Endometrial microvascular endothelial cells (primary cell): ENCODE data around the gene ATXN1L. TPM values are rescaled to one million over a fixed set of nuclear protein-coding genes. Genes with fewer than 3 reads are reported as not detected.
"Not testable (repeated sequence)": the region's sequence is repeated elsewhere in the genome, so short reads cannot be mapped to it uniquely, and the experiment has no call there.

Experiments
- in situ Hi-C: cut with HindIII; loops from 2 replicates; pipeline ENCODE4 v1.10.0; 2017; ENCODE audit warnings: low sequenced_read_pairs, low pct_unique_long_range_greater_than_20kb; ENCODE audit errors: inconsistent ontology term
- total RNA-seq: library from RNA; depleted of rRNA; stranded (reverse); fragments of >200 nt; gene quantifications from one replicate; pipeline ENCODE4 v1.2.3, GENCODE V29; 2015; ENCODE audit errors: inconsistent ontology term

The ATXN1L gene
- total RNA-seq, 1 donor from 2014 or later = 14.0 TPM

DNA sequence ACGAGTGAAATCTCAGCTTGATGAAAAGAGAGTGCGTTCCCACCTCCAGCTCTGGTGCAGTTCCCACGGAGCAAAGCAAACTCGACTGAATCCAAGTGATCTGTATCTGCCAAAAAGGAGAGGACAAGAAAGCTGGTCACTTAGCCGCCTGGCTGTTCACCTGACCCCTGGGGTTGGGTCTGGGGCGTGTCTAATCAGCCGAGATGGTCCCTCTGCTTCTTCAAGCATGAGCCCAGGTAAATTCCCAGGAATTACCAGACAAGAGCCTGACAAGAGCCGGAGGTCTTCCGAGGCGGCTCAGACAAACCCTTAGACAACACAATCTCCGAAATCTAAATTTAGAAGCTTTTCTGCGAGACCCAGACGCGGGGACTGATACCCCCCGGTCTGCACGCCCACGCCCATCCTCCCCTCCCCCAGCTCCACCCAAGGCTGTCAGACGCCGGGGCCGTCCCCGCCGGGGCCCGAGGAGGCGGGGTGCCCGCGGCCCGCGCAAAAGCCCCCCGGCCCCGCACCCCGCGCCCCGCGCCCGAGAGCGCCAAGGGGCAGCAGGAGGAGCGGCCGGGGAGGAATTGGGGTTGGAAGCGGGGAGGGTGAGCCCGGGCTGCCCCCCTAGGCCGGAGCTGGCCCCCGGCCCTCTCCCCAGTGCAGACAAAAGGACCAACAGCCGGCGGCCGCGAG lies 37.5 kb downstream of the ATXN1L start:
- in situ Hi-C loops = no loop called here

DNA sequence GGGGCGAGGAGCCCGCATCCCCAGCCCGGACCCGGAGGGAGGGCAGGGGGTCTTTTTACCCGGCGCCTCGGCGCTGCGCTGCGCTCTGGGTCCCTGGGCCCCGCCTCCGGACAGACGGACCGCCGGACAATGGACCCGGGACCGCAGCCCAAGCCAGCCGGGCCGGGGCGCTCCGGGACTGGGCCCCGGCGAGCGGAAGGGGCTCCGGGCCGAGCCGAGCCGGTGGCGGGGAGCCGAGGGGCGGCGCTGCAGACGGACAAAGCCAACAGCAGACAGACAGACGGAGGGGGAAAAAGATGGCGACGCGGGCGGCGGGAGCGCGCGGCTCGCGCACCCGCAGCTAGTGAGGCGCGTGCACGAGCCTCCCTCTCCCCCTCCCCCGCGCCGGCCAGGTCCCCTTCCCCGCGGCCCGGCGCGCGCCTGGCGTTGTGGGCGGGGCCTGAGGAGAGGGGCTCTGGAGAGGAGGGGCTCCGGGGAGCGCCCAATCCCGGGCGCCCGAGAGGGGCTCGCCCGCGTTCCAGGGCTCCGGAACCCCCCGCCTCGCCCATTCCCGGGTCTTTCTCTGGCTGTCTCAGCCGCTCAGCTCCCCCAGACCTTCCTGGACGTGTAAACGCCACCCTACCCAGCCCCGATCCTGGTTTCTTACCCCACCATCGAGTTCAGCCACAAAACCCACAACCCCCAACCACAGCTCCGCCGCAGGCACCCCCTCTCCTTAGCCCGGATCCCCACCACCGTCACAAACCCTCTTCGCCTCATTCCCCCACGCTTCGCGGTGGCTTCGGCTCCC lies 38.3 kb downstream of the ATXN1L start, which contains the start of gene ZNF821:
TSS of gene ZNF821 (minus strand) at position 334 of the 790 bp plus-strand sequence. CDS start 4,236 bp downstream, outside the sequence.
- in situ Hi-C loops = no loop called here

DNA sequence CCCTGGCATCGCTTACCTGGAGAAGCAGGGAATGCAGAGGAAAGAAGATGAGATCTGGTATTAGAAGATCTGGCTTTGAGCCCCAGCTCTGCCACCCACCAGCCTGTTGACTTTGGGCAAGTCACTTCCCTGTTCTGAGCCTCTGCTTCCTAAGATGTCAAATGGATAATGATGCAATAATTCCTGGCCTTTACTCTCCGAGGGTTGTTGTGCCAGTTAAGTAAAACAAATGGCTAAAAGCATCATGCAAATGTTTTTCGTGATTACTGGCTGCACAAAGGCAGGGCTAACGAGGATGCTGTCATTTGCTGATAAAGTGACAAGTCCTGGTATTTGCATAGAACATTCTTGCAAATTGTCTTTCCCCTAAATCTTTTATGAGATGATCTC lies 39.5 kb downstream of the ATXN1L start:
- in situ Hi-C loops = no loop called here

DNA sequence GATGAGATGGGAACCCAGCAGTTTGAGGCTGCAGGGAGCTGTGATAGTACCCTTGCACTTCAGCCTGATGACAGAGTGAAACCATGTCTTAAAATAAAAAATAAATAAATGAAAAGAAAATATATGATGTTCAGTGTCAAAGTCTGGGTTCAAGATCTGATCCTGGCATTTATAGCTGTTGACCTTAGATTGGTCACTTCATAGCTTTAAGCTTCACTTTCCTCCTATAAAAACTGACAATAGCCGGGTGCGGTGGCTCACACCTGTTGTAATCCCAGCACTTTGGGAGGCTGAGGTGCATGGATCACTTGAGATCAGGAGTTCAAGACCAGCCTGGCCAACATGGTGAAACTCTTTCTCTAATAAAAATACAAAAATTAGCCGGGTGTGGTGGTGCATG lies 43.4 kb downstream of the ATXN1L start:
- in situ Hi-C loops = no loop called here

DNA sequence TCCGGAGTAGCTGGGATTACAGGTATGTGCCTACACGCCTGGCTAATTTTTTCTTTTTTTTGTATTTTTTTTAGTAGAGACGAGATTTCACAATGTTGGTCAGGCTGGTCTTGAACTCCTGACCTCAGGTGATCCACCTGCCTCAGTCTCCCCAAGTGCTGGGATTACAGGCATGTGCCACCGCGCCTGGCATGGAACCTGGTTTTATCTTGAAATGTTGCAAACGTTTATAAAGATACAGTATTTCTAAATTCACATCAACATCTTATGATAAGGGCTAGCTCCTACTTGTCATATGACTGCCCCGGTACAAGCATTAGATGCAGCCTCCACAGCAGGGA lies 48.1 kb downstream of the ATXN1L start:
- in situ Hi-C loops = no loop called here

DNA sequence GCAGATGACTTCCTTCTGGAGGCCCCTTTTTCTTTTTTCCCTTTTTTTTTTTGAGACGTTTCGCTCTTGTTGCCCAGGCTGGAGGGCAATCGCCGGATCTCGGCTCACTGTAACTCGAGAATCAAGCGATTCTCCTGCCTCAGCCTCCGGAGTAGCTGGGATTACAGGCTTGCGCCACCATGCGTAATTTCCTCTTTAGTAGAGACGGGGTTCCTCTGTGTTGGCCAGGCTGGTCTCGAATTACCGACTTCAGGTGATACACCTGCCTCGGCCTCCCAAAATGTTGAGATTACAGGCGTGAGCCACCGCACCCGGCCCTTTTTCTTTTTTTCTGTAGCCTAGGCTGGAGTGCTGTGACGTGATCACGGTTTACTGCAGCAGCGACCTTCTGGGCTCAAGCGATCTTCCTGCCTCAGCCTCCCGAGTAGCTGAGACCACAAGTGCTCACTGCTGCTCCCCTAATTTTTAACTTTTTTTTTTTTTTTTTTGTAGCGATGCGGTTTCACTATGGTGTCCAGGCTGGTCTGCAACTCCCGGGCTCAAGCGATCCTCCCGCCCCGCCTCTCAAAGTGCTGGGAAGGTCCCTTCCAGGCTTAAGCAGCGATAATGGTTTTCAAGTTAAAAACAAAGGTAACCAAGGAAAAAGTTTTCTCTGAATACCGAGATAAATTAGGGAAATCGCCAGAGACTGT lies 48.6 kb downstream of the ATXN1L start:
- in situ Hi-C loops = no loop called here

DNA sequence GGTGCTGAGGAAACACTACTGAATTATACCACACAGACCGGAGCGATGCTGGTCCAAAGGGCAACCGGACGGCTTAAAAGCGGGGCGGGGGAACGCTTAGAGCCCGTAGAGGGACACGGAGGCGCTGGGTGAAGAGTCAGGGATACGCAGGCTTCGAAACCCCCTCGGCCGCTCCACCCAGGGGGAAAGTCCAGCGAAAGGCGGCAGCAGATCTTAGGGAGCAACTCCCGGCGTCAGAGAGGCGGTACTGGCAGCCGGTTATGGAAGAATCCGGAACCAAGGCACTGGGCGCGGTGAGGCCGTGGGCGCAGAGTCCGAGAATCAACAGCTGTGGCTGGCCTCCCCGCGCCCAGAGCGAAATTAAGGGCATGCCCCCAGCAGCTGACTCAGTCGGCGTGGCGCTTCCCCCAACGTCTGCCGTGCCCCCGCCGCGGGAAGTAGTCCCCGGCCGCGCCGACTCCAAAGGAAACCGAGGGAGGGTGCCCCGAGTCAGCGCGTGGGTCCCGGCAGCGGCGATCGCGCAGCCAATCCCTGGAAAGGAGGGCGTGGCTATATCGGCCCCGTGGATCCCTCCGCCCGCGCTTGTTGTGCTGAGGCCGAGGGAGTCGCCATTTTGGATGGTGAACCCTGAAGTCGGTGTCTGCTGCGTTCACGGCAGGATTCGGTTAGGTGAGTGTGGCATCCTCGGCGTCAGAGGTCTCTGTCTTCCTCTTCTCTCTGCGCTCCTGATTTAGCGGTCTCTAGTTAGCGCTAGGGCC lies 49.3 kb downstream of the ATXN1L start, which contains the start of gene IST1:
TSS of gene IST1 (plus strand) at position 611 of the 758 bp plus-strand sequence. CDS start 20,110 bp downstream, outside the sequence.
- in situ Hi-C loops = no loop called here

DNA sequence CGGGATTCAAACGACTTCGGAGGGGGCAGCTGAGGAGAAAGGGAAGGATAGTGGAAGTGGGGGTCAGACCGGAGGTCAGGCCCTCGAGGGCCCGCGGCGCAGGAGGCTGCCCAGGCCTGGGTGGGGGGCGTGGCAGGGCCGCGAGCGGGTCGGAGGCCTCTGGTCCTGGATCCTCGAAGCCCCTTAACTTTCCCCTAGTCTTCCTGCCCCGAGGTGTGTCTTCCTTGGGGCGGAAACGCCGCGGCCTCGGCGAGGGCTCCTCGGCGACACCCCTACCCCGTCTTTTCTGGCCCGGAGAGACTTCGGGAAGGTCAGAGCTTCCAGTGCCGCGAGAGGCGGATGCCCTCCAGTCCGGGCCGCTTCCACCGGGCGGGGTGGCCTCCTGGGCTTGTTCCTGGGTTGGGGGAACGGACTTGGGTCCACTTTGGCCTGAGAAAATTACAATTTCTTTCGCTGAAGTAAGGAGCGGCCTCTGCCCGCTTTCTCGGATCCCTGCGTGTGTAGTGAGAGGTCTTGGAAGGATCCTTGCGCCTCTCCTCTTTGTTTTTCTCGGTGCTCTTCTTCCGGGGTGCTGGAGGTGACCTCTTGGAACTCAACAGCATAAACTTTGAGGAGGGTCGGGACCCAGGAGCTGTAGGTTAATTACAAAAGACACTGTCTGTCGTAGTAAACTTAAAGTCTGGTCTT lies 50.0 kb downstream of the ATXN1L start:
- in situ Hi-C loops = no loop called here

DNA sequence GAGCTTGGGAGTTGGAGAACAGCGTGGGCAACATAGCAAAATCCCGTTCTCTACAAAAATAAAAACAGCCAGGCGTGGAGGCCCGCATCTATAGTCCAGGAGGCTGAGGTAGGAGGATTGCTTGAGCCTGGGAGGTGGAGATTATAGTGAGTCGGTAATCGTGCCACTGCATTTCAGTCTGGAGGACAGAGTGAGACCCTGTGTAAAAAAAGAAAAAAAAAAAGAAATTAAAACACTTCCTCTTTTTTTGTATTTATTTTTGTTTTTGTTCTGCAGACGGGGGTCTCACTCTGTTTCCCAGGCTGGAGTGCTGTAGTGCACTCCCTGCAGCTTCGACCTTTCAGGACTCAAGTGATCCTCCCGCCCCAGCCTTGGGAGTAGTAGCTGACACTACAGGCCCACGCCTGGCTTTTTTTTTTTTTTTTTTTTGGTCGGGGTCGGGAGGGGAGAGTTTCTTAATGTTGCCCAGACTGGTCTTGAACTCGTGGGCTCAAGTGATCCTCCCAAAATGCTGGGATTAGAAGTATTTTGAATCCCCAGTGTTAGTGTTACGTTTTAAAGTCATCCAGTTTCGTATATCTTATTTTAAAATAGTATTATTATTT lies 51.1 kb downstream of the ATXN1L start:
- in situ Hi-C loops = no loop called here

DNA sequence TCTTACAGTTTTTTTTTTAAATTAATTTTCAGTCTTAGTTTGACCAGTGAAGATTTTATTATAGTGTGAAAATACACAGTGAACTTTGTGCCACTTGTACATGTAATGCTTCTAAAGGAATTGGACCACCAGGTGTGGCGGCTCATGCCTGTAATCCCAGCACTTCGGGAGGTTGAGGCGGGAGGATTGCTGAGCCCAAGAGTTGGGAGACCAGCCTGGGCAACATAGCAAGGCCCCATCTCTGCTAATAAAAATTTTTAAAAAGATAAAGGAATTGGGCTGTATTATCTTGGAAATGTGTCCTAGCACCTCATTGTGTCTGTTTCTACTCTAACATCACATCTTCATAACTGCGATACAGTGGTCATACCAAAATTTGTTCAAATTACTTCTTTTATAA lies 53.4 kb downstream of the ATXN1L start:
- in situ Hi-C loops = no loop called here

DNA sequence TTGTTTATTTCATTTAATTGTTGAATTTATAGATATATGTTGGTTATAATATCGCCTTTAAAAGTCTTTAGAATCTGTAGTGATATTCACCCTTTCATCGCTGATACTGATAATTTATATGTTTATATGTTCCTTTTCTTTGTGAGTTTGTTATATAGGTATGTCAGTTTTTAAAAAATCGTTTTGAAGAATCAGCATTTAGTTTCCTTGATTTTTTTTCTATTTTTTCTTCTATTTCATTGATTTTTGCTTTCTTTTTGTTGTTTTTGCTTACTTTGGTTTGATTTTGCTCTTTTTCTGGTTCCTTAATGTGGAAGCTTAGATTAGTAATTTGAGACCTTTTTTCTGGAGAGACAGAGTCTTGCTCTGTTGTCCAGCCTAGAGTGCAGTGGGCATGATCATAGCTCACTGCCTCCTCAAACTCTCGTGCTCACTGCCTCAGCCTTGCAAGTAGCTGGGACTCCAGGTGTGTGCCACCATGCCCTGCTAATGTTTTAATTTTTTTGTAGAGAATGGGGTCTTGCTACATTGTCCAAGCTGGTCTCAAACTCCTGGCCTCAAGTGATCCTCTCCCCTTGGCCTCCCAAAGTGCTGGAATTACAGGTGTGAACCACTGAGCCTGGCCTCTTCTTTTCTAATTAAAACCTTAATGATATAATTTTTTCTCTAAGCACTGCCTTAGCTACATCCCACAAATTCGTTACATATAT lies 57.0 kb downstream of the ATXN1L start:
- in situ Hi-C loops = no loop called here

DNA sequence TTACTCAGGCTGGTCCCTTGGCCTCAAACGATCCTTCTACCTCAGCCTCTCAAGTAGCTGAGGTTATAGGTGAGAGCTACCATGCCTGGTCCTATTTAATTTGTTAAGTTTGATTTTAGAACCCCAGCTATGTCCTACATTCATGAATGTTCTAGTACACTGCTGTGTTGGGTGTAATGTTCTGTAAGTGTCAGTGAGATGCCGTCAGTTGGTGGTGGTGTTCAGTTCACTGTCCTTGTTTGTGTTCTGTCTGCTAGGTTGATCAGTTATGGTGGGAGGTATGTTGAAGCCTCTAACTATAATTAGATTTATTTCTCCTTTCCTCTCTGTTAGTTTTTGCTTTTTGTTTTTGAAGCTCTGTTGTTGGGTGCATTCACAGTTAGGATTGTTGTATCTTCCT lies 57.8 kb downstream of the ATXN1L start:
- in situ Hi-C loops = no loop called here

DNA sequence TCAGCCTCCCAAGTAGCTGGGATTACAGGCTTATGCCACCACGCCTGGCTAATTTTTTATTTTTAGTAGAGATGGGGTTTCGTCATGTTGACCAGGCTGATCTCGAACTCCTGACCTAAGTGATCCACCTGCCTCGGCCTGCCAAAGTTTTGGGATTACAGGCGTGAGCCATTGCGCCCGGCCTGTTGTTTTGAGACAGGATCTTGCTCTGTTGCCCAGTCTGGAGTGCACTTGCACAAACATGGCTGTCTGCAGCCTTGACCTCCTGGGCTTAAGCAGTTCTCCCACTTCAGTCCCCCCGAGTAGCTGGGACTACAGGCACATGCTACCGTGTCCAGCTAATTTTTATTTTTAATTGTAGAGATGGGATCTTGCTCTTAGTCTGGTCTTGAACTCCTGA lies 58.5 kb downstream of the ATXN1L start:
- in situ Hi-C loops = no loop called here

DNA sequence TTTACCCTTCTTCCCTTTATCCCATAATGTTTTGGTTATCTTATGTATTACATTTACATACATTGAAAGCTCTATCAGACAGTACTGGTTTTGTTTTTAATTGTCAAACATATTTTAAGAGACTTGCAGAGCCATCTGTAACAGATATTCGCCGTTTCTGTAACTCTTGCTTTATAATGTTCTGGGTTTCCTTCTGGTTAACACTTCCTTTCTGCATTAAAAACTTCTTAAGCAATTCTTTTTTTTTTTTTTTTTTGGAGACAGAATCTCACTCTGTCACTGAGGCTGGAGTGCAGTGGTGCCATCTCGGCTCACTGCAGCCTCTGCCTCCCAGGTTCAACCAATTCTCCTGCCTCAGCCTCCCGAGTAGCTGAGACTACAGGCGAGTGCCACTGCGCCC lies 60.0 kb downstream of the ATXN1L start:
- in situ Hi-C loops = not testable (repeated sequence)
